ENCODE data around the gene OOSP3. TPM values are rescaled to one million over a fixed set of nuclear protein-coding genes. Genes with fewer than 3 reads are reported as not detected.

The OOSP3 gene
- total RNA-seq, 2 donors from 2014 or later = not detected

DNA sequence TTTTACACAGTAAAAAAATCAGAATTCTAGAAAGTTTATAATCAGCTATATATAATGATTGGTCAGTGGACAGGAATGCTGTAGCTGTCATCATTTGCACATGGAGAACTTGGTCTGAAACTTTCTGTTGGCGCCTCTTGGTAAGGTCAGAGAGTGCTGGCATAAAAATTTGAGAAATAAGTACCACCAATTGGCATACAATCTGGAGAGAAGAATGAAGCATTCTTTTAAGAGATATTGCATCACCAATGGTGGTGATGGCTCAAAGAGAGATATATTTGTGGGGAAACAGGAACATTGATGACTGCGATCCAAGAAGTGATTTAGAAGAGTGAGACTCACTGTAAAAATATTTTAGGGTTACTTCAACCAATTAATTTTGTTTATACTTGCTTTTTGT is 39.9 kb downstream of the OOSP3 start:
- Histone ChIP-seq H3K4me3 (ENCODE audit: low read length) (no peak overlapping the region), H3K36me3 (ENCODE audit: control insufficient read depth, insufficient read depth, low read length) (no peaks in the 10 kb centered on the region), H3K27me3 (ENCODE audit: control insufficient read depth, insufficient read depth, low read length, poor library complexity, severe bottlenecking) (no peaks in the 10 kb centered on the region), H3K27ac (ENCODE audit: low read depth, low read length) (no peak overlapping the region), H3K4me1 (ENCODE audit: control insufficient read depth, insufficient read depth, low read length) (no peaks in the 10 kb centered on the region), H3K9ac (ENCODE audit: extremely low read depth, low read length, poor library complexity, severe bottlenecking) (no peak overlapping the region), H3K9me3 (ENCODE audit: control insufficient read depth, low read length) (peaks cover 17% of the 10 kb centered on the region)
- Mint-ChIP-seq H3K9me3 (peaks cover 39% of the 10 kb centered on the region), H3K27ac (no peak overlapping the region), H3K4me1 (no peaks in the 10 kb centered on the region), H3K27me3 (ENCODE audit: insufficient read depth) (no peaks in the 10 kb centered on the region), H3K4me3 (no peak overlapping the region), H3K36me3 (ENCODE audit: low read depth) (peaks cover 5% of the 10 kb centered on the region)
- no peak for DNase-seq
- TF ChIP-seq, protein P1, sequence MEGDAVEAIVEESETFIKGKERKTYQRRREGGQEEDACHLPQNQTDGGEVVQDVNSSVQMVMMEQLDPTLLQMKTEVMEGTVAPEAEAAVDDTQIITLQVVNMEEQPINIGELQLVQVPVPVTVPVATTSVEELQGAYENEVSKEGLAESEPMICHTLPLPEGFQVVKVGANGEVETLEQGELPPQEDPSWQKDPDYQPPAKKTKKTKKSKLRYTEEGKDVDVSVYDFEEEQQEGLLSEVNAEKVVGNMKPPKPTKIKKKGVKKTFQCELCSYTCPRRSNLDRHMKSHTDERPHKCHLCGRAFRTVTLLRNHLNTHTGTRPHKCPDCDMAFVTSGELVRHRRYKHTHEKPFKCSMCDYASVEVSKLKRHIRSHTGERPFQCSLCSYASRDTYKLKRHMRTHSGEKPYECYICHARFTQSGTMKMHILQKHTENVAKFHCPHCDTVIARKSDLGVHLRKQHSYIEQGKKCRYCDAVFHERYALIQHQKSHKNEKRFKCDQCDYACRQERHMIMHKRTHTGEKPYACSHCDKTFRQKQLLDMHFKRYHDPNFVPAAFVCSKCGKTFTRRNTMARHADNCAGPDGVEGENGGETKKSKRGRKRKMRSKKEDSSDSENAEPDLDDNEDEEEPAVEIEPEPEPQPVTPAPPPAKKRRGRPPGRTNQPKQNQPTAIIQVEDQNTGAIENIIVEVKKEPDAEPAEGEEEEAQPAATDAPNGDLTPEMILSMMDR (conservative IDR thresholded peaks at IDR 0.05) = no peak
- 98 to 100% methylated on average over 1 to 2 of the region's 2 CpGs for WGBS, 2 experiments (ENCODE audit: insufficient coverage in 1 of 2, insufficient read length in 1 of 2)

DNA sequence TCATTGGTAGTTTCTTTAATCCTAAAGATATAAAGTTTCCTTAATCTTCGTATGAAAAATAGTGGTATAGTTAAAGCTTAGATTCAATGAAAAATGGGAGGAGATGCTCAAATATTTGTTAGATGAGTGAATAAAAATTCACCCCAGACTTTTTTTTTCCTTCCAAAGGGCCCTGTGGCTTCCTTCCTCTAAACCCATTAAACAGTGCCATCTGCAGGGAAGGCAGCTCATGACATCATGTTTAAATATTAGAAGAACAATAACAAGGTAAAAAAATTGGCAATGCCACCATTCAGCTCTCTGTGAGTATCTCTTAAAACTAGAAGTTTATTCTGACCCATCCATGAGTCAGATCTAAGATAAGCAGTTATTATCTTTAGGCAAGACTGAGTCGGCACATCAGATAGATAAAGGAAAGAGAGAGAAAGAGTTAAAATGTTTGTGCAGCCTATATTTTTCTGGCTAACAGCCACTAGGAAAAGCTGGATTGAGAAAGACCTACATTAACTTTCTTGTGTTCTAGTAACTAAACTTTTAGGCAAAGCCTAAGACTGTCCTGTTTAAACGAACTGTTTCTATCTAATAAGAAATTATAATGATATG is 40.5 kb downstream of the OOSP3 start:
- WGBS, 2 experiments (ENCODE audit: insufficient coverage in 1 of 2, insufficient read length in 1 of 2) = 66 to 100% methylated on average over 1 to 2 of the region's 3 CpGs
- H3K4me1 Mint-ChIP-seq = no peaks in the 10 kb centered on the region
- peaks cover 23% of the 10 kb centered on the region for H3K9me3 ChIP-seq (ENCODE audit: control insufficient read depth, low read length)
- H3K27me3 Mint-ChIP-seq (ENCODE audit: insufficient read depth) = no peaks in the 10 kb centered on the region
- no peak overlapping the region for H3K27ac ChIP-seq (ENCODE audit: low read depth, low read length)
- no peak overlapping the region for H3K4me3 Mint-ChIP-seq
- TF ChIP-seq, protein P1 (conservative IDR thresholded peaks at IDR 0.05) = peak; percentile 79
- peaks cover 45% of the 10 kb centered on the region for H3K9me3 Mint-ChIP-seq
- peaks cover 8% of the 10 kb centered on the region for H3K36me3 Mint-ChIP-seq (ENCODE audit: low read depth)
- H3K36me3 ChIP-seq (ENCODE audit: control insufficient read depth, insufficient read depth, low read length) = no peaks in the 10 kb centered on the region
- H3K9ac ChIP-seq (ENCODE audit: extremely low read depth, low read length, poor library complexity, severe bottlenecking) = no peak overlapping the region
- no peaks in the 10 kb centered on the region for H3K4me1 ChIP-seq (ENCODE audit: control insufficient read depth, insufficient read depth, low read length)
- no peaks in the 10 kb centered on the region for H3K27me3 ChIP-seq (ENCODE audit: control insufficient read depth, insufficient read depth, low read length, poor library complexity, severe bottlenecking)
- no peak overlapping the region for H3K27ac Mint-ChIP-seq
- no peak overlapping the region for H3K4me3 ChIP-seq (ENCODE audit: low read length)
- DNase-seq = peak; percentile 71

DNA sequence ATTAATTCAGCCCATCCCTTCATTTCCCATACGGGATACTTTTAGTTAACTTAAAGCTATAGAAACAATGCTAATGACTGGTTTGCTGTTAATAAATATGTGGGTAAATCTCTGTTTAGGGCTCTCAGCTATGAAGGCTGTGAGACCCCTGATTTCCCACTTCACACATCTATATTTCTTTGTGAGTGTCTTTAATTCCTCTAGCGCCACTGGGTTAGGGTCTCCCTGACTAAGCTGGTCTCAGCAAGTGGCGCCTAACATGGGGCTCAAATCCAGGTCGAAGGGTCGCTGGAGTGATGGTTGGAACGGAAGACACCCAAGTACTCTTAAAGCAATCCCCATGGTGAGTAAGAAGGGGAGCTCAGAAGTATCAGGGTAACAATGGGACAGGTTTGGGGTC is 45.2 kb downstream of the OOSP3 start:
- no peak overlapping the region for H3K9ac ChIP-seq (ENCODE audit: extremely low read depth, low read length, poor library complexity, severe bottlenecking)
- peak; percentile 59 for DNase-seq
- Mint-ChIP-seq H3K4me1 (no peaks in the 10 kb centered on the region), H3K27ac (no peak overlapping the region), H3K9me3 (peaks cover 74% of the 10 kb centered on the region), H3K27me3 (ENCODE audit: insufficient read depth) (no peaks in the 10 kb centered on the region), H3K4me3 (no peak overlapping the region), H3K36me3 (ENCODE audit: low read depth) (peaks cover 9% of the 10 kb centered on the region)
- peaks cover 29% of the 10 kb centered on the region for H3K9me3 ChIP-seq (ENCODE audit: control insufficient read depth, low read length)
- H3K27ac ChIP-seq (ENCODE audit: low read depth, low read length) = no peak overlapping the region
- TF ChIP-seq, protein P1 (conservative IDR thresholded peaks at IDR 0.05) = no peak
- no peaks in the 10 kb centered on the region for H3K36me3 ChIP-seq (ENCODE audit: control insufficient read depth, insufficient read depth, low read length)
- no peaks in the 10 kb centered on the region for H3K27me3 ChIP-seq (ENCODE audit: control insufficient read depth, insufficient read depth, low read length, poor library complexity, severe bottlenecking)
- peak overlapping the region; percentile 17 for H3K4me3 ChIP-seq (ENCODE audit: low read length)
- H3K4me1 ChIP-seq (ENCODE audit: control insufficient read depth, insufficient read depth, low read length) = no peaks in the 10 kb centered on the region
- WGBS, 2 experiments (ENCODE audit: insufficient coverage in 1 of 2, insufficient read length in 1 of 2) = 85 to 93% methylated on average over 4 to 6 of the region's 6 CpGs
